IPS-20b (cell line): ENCODE results near the gene GARS1.

Source experiments
- H3K27ac ChIP-seq: one replicate; pipeline ENCODE4 v1.5.1; 2013; ENCODE audit warnings: low read length
- H3K27me3 ChIP-seq: 2 replicates; pipeline ENCODE4 v1.6.1; 2013; ENCODE audit warnings: mild to moderate bottlenecking, low read length, inconsistent platforms; ENCODE audit not compliant: insufficient read depth
- H3K36me3 ChIP-seq: 2 replicates; pipeline ENCODE4 v1.6.1; 2013; ENCODE audit warnings: low read depth, mild to moderate bottlenecking, inconsistent platforms, low read length, moderate library complexity; ENCODE audit not compliant: insufficient read depth
- H3K4me1 ChIP-seq: 2 replicates; pipeline ENCODE4 v1.6.1; 2013; ENCODE audit warnings: mild to moderate bottlenecking, control low read depth, inconsistent platforms, low read length, moderate library complexity; ENCODE audit not compliant: insufficient read depth
- H3K4me3 ChIP-seq: 2 replicates; pipeline ENCODE4 v1.5.1; 2013; ENCODE audit warnings: mild to moderate bottlenecking, low read length, inconsistent platforms
- H3K9ac ChIP-seq: 2 replicates; pipeline ENCODE4 v1.6.1; 2013; ENCODE audit warnings: low read depth, mild to moderate bottlenecking, inconsistent platforms, low read length, moderate library complexity
- H3K9me3 ChIP-seq: 2 replicates; pipeline ENCODE4 v1.6.1; 2013; ENCODE audit warnings: mild to moderate bottlenecking, low read depth, low read length, inconsistent platforms; ENCODE audit not compliant: insufficient read depth

The GARS1 gene

DNA sequence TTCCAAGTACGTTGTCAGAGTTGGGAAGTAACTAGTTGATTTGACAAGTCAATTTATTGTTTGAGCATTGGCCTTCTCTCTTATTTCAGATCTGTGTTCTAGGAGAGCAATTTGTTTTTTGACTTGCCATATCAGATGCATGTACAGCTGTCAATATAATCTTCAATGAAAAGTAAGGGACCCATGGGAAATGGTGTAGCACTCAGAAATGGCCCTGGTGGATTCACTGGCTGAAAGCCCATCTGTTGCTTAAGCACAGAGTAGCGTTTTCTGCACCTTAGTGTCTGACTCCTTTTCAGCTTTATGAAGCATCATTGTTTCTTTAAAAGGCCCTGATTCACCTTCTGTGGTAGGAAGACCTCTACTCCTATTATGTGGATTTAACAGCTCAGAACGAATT is 10.2 kb downstream of the GARS1 start:
- no peaks in the 10 kb centered on the region for H3K4me1 ChIP-seq
- H3K36me3 ChIP-seq: peaks cover 93% of the 10 kb centered on the region
- no peak overlapping the region for H3K9ac ChIP-seq
- H3K27me3 ChIP-seq: no peaks in the 10 kb centered on the region
- H3K27ac ChIP-seq: no peak overlapping the region
- no peaks in the 10 kb centered on the region for H3K9me3 ChIP-seq
- no peak overlapping the region for H3K4me3 ChIP-seq

DNA sequence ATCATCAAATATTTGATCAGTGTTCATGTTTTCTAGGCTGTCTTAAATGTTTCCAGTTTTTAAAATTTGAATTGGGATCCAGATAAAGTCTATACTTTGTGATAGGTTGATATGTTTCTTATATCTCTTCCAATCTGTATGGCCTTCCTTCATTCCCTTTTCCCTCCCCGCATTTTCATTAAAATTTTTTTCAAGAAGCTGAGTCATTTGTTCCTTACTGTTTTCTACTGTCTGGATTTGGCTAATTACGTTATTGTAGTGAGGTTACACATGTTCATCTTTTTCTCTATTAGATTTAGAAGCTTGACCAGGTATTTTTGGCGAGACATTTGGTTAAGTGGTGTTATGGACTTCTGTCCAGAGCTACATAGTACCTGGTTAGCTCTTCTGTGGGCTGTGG is 11.2 kb downstream of the GARS1 start:
- H3K27ac ChIP-seq: no peak overlapping the region
- peaks cover 93% of the 10 kb centered on the region for H3K36me3 ChIP-seq

DNA sequence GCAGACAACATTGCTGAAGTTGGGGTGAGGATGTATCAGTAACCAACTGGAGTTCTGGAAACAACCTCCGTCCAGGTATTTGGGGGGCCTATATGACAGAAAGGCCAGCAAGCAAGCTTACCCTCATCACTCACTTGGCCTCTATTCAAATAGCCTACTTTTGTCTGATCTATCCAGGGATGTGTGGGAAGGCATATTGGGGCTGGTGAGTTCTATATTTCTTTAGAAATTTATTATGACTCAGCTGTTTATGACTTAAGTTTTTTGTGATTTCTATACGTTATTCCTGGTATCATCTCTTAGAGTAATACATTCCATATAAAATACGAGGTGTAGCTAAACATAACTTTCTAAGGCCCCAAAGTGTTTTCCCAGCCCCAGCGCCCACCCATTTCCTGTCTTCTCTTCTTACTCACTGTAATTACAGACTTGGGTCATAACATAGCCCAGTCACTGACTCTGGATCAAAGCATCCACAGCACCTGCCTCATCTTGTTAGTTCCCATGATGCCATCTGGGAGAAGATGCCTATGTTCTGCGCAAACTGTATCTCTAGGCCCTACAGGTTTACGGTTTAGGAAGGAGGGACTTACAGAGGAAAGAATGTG is 18.1 kb downstream of the GARS1 start:
- H3K4me1 ChIP-seq: no peaks in the 10 kb centered on the region
- no peak overlapping the region for H3K4me3 ChIP-seq
- H3K27me3 ChIP-seq: no peaks in the 10 kb centered on the region
- H3K27ac ChIP-seq: no peak overlapping the region
- H3K9ac ChIP-seq: no peak overlapping the region
- H3K36me3 ChIP-seq: peaks cover 98% of the 10 kb centered on the region
- H3K9me3 ChIP-seq: no peaks in the 10 kb centered on the region

More for the DNA sequence above, 11.2 kb downstream of the GARS1 start:
- no peak overlapping the region for H3K9ac ChIP-seq
- no peak overlapping the region for H3K4me3 ChIP-seq
- H3K9me3 ChIP-seq: no peaks in the 10 kb centered on the region
- H3K27me3 ChIP-seq: no peaks in the 10 kb centered on the region
- no peaks in the 10 kb centered on the region for H3K4me1 ChIP-seq

DNA sequence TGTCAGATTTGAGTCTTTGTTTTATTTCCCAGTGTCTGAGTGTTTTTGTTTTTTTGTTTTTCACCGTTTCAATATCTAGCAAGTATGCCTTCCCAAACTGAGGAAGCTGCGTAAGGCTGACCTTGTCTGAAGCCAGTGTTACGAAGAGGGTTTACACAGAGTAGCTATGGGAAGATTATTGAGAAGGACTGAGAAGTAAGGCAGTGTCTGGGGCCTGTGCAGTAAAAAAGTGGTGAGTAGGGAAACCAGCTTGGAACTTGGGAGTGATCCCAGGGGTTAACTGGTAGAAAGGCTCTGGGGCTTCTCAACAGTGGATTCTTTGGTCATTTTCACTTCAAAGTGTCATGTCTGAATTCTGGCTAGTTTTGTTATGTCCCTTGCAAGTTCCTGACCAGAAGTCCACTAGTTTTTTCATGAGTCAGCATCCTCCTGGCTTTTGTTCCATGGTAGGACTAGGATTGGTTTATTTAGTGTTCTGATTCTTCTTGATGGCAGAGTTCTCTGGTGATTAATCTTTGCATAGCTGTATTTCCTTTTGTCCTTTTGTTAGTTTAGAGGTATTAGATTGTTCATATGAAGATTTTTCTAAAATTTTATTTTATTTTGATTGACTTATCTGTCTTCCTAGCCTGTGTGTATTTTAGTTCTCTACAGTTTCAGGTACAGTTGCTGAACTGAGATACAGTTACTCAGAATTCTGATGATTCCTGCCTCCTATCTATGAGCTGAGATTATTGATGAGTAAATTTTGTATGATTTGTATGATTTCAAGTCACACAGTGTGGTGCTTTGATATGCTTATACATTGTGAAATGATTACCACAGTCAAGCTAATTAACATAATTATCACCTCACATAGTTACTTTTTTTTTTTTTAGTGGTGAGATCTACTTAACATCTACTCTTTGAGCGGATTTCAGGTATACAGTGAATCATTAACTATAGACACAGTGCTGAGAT is 19.0 kb downstream of the GARS1 start:
- H3K36me3 ChIP-seq: peaks cover 98% of the 10 kb centered on the region
- H3K27ac ChIP-seq: no peak overlapping the region
- H3K9me3 ChIP-seq: no peaks in the 10 kb centered on the region

DNA sequence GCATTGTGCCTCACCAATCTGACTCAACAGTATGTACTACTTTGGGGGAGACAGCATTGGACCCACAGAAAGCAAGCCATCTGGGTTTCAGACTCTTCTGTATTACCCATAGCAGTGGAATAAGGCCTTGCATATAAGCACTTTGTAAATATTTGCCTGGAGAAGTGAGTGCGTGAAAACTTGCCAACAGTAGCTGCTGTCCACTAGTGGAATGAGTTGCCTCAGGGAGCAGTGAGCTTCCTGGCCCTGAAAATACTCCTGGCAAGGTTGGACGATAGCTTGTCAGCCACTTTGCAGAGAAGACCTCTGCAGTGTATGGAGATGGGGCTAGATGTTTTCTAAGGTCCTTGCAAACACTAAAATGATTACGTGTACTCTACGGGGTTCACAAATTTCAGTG is 21.6 kb downstream of the GARS1 start:
- Histone ChIP-seq H3K27ac (no peak overlapping the region), H3K36me3 (peaks cover 98% of the 10 kb centered on the region), H3K9ac (no peak overlapping the region), H3K4me3 (no peak overlapping the region), H3K4me1 (no peaks in the 10 kb centered on the region), H3K9me3 (no peaks in the 10 kb centered on the region), H3K27me3 (no peaks in the 10 kb centered on the region)

More for the DNA sequence above, 19.0 kb downstream of the GARS1 start:
- no peaks in the 10 kb centered on the region for H3K27me3 ChIP-seq
- no peak overlapping the region for H3K9ac ChIP-seq
- no peaks in the 10 kb centered on the region for H3K4me1 ChIP-seq
- H3K4me3 ChIP-seq: no peak overlapping the region

DNA sequence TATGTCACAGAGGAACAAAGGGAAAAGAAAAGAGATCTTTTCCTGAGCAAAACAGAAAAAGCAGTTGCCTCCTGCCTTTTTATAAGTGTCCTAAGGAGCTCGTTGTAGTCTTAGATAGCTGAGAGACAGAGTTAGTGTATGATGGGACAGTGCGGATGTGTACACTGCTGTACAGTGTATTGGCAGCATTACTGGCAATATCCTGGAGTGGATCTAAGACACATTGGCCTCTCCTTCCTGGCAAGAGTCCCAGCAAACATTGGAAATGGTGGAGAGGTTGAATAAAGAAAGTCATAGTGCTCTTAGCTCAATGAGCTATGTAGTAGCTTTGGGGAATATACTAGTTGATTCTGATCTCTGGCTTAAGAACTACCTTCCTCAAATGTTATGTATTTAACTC is 22.7 kb downstream of the GARS1 start:
- no peaks in the 10 kb centered on the region for H3K9me3 ChIP-seq
- H3K9ac ChIP-seq: no peak overlapping the region
- no peaks in the 10 kb centered on the region for H3K4me1 ChIP-seq
- H3K36me3 ChIP-seq: peaks cover 98% of the 10 kb centered on the region
- no peak overlapping the region for H3K4me3 ChIP-seq
- H3K27ac ChIP-seq: no peak overlapping the region
- H3K27me3 ChIP-seq: no peaks in the 10 kb centered on the region

DNA sequence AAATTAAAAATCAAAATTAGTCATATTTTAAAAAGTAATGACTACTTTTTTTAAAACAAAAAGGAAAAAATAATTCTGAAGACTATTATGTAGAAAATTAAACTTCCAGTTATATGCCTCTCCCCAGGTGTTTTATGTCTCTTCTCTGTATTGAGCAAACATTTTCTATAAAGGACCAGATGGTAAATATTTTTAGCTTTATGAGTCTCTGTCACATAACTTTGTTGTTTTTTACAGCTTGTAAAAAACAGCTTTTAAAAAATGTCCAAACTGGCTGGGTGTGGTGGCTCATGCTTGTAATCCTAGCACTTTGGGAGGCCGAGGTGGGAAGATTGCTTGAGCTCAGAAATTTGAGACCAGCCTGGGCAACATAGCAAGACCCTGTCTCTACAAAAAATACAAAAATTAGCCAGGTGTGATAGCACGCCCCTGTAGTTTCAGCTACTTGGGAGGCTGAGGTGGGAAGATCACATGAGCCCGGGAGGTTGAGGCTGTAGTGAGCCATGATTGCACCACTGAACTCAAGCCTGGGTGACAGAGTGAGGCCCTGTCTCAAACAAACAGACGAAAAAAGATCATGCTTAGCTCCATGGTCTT is 23.5 kb downstream of the GARS1 start:
- H3K36me3 ChIP-seq: peaks cover 97% of the 10 kb centered on the region

DNA sequence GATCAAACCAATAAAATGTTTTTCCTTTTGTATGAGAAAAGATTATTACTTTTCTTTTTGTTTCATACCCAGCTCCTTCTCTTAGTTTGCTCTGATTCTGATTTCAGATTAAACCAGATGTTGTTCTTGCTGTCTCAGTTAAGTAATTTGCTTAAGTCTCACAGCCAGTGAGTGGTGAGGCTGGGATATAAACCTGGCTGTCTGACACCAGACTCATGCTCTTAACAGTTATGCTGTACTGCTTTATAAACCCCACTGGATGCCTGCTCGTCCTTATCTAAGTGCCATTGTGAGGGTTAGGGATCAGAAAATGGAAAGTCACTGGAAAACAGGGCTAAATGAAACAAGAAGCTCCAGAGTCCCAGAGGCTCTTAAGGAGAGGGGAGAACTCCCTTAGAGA is 24.3 kb downstream of the GARS1 start:
- H3K27me3 ChIP-seq: no peaks in the 10 kb centered on the region
- no peaks in the 10 kb centered on the region for H3K9me3 ChIP-seq
- no peak overlapping the region for H3K9ac ChIP-seq
- H3K4me3 ChIP-seq: no peak overlapping the region
- H3K27ac ChIP-seq: no peak overlapping the region
- H3K4me1 ChIP-seq: no peaks in the 10 kb centered on the region
- H3K36me3 ChIP-seq: peaks cover 97% of the 10 kb centered on the region

More for the DNA sequence above, 23.5 kb downstream of the GARS1 start:
- Histone ChIP-seq H3K27me3 (no peaks in the 10 kb centered on the region), H3K9me3 (no peaks in the 10 kb centered on the region), H3K9ac (no peak overlapping the region), H3K4me1 (no peaks in the 10 kb centered on the region), H3K27ac (no peak overlapping the region), H3K4me3 (no peak overlapping the region)

DNA sequence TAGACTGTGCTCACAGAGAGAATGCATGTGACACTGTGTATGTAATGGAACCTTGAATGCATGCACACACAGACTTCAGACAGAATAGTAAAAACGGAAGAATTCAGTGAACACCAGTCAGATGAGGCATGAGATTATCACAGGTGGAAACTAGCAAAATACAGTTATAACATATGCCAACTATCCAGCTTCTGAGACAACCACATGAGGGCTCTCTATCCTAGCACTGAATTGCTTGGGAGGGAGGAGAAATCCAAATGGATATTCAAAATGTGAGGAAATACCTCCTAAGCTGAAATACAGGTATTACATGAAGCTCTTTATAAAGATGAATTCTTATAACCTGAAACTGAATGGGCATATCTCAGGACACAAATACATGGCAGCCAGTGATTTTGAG is 30.6 kb downstream of the GARS1 start:
- Histone ChIP-seq H3K27me3 (no peaks in the 10 kb centered on the region), H3K9me3 (no peaks in the 10 kb centered on the region), H3K4me1 (no peaks in the 10 kb centered on the region), H3K36me3 (peaks cover 99% of the 10 kb centered on the region), H3K9ac (no peak overlapping the region), H3K27ac (no peak overlapping the region), H3K4me3 (no peak overlapping the region)

DNA sequence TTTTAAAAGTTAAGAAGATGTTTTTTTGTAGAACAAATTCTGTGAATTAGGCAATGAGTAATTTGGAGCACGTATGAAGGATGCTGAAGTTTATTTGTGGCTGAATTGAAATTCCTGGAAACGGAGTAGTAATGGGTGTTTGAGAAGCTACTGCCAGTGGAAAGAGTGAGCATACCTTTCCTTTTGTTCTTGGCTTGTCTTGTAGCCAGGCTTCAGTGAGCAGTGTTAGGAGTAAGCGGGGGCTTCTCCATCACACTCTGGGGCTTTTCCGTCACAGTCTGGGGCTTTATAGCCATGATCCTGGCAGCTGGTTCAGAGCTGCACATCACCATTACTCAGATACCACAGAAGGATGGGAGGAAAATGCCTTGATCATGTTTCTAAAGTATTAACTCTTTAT is 32.3 kb downstream of the GARS1 start:
- peaks cover 99% of the 10 kb centered on the region for H3K36me3 ChIP-seq
- H3K9ac ChIP-seq: no peak overlapping the region
- no peaks in the 10 kb centered on the region for H3K9me3 ChIP-seq
- no peak overlapping the region for H3K27ac ChIP-seq
- H3K4me1 ChIP-seq: no peaks in the 10 kb centered on the region
- no peaks in the 10 kb centered on the region for H3K27me3 ChIP-seq
- no peak overlapping the region for H3K4me3 ChIP-seq

DNA sequence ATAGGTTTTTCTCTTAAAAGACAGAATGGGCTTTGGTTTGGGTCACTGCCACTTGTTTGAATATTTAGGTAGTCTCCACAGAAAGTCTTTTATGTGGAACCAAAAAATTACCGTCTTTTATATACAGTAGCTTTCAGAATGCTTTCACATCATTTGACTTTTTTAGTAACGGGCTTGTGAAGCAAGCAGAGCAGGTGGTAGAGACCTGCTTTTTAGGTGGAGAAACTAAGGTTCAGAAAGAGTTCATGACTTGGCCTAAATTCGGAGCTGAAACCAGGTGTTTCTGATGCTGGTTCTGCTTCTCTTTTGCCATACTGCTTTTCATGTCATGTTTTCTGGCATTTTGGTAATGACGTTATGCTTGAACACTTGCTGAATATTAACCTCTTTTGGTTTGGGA is 36.3 kb downstream of the GARS1 start:
- Histone ChIP-seq H3K27me3 (no peaks in the 10 kb centered on the region), H3K9ac (no peak overlapping the region), H3K27ac (no peak overlapping the region), H3K9me3 (no peaks in the 10 kb centered on the region), H3K36me3 (peaks cover 100% of the 10 kb centered on the region), H3K4me3 (no peak overlapping the region), H3K4me1 (no peaks in the 10 kb centered on the region)

DNA sequence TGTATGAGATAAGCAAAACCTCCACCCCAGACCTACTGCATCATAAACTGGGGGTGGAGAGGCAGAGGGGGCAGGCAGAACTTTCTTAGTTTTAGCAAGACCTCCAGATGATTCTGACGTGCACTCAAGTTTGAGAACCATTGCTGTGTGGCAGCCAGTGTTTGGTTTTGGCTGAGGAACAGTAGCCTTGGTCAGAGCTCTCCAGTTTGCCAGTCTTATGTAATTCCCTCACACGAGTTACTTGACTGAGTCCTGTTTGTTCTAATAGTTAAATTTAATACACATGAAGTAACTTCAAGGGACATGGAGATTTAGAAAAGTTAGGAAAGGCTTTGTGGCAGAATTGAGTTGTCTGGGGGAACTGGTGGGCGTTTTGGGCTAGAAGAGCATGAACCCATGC is 38.5 kb downstream of the GARS1 start:
- H3K27ac ChIP-seq: no peak overlapping the region
- no peak overlapping the region for H3K9ac ChIP-seq
- H3K4me1 ChIP-seq: no peaks in the 10 kb centered on the region
- no peaks in the 10 kb centered on the region for H3K9me3 ChIP-seq
- H3K4me3 ChIP-seq: no peak overlapping the region
- peaks cover 82% of the 10 kb centered on the region for H3K36me3 ChIP-seq
- H3K27me3 ChIP-seq: no peaks in the 10 kb centered on the region
